ENCODE data around the gene DNAH2.

DNAH2 gene

GRCh38 chr17:7703584-7704479 lies 13.7 kb upstream of the DNAH2 start:
- no peak for FAIRE-seq
- DNase-seq (ENCODE audit: insufficient read length, low spot score), result no peak

- FAIRE-seq (no peak), DNase-seq (ENCODE audit: insufficient read length, low spot score) (no peak)
Observed at GRCh38 chr17:7704601-7705268, 12.8 kb upstream of the DNAH2 start, which contains the start of gene EFNB3. TSS of gene EFNB3 (plus strand) at chr17:7705202. CDS start at chr17:7705599, 397 bp downstream.

- FAIRE-seq (no peak), DNase-seq (ENCODE audit: insufficient read length, low spot score) (no peak)
Observed at GRCh38 chr17:7705269-7706255, 12.0 kb upstream of the DNAH2 start.

GRCh38 chr17:7706631-7707354 lies 10.8 kb upstream of the DNAH2 start:
- no peak for DNase-seq (ENCODE audit: insufficient read length, low spot score)
- FAIRE-seq, result no peak

GRCh38 chr17:7707446-7707845 lies 10.1 kb upstream of the DNAH2 start:
- no peak for DNase-seq (ENCODE audit: insufficient read length, low spot score)
- FAIRE-seq, result no peak

- DNase-seq (ENCODE audit: insufficient read length, low spot score) (no peak), FAIRE-seq (no peak)
Observed at GRCh38 chr17:7707858-7708750, 9.4 kb upstream of the DNAH2 start.

GRCh38 chr17:7709031-7709430 lies 8.5 kb upstream of the DNAH2 start:
- DNase-seq (ENCODE audit: insufficient read length, low spot score) (no peak), FAIRE-seq (no peak)

- DNase-seq (ENCODE audit: insufficient read length, low spot score) (no peak), FAIRE-seq (peak; percentile 68)
Observed at GRCh38 chr17:7710301-7710700, 7.2 kb upstream of the DNAH2 start.

GRCh38 chr17:7711051-7711755 lies 6.3 kb upstream of the DNAH2 start:
- DNase-seq (ENCODE audit: insufficient read length, low spot score), result no peak
- no peak for FAIRE-seq

GRCh38 chr17:7712111-7712771 lies 5.3 kb upstream of the DNAH2 start:
- FAIRE-seq, result no peak

GRCh38 chr17:7713782-7714181 lies 3.8 kb upstream of the DNAH2 start:
- FAIRE-seq (no peak), DNase-seq (ENCODE audit: insufficient read length, low spot score) (no peak)

More at GRCh38 chr17:7712111-7712771, 5.3 kb upstream of the DNAH2 start:
- no peak for DNase-seq (ENCODE audit: insufficient read length, low spot score)

GRCh38 chr17:7714721-7715594 lies 2.6 kb upstream of the DNAH2 start:
- FAIRE-seq (no peak), DNase-seq (ENCODE audit: insufficient read length, low spot score) (no peak)

GRCh38 chr17:7715936-7716886 lies 1.3 kb upstream of the DNAH2 start:
- FAIRE-seq (no peak), DNase-seq (ENCODE audit: insufficient read length, low spot score) (no peak)

- FAIRE-seq, result no peak
- DNase-seq (ENCODE audit: insufficient read length, low spot score), result no peak
Observed at GRCh38 chr17:7717756-7718350, 309 bp downstream of the DNAH2 start.

GRCh38 chr17:7719661-7720060 lies 2.1 kb downstream of the DNAH2 start:
- DNase-seq (ENCODE audit: insufficient read length, low spot score), result no peak
- no peak for FAIRE-seq

All from GM19239 (cell line).